Calu3 (cell line): Measurements from ENCODE around the gene PDZD7. TPM values are rescaled to one million over a fixed set of nuclear protein-coding genes. Genes with fewer than 3 reads are reported as not detected.

Source experiments
- BruUV-seq: library from RNA; stranded (reverse); fragments of 400-500 nt; replicated peaks from 2 replicates; lab custom pipeline; 2021; lab: Mats Ljungman, UMichigan
- CTCF ChIA-PET: fragments of 300-600 bp; sonication (Branson Sonifier 250); formaldehyde crosslinking; loops from one replicate; lab custom pipeline; 2022; ENCODE audit warnings: antibody characterized with exemption; lab: Charles Lee
- DNase-seq: peaks from one replicate; pipeline ENCODE4 v3.0.0; 2022
- H3K27ac Mint-ChIP-seq: one replicate; pipeline ENCODE4 v1.8.0; 2022; ENCODE audit warnings: mixed read lengths; ENCODE audit not compliant: unreplicated experiment
- H3K27me3 Mint-ChIP-seq: one replicate; pipeline ENCODE4 v1.8.0; 2022; ENCODE audit warnings: mixed read lengths; ENCODE audit not compliant: unreplicated experiment
- H3K36me3 Mint-ChIP-seq: one replicate; pipeline ENCODE4 v1.8.0; 2022; ENCODE audit warnings: mild to moderate bottlenecking, moderate library complexity, mixed read lengths; ENCODE audit not compliant: insufficient read depth, unreplicated experiment
- H3K4me1 Mint-ChIP-seq: one replicate; pipeline ENCODE4 v1.8.0; 2022; ENCODE audit warnings: mild to moderate bottlenecking, low read depth, mixed read lengths; ENCODE audit not compliant: unreplicated experiment
- H3K4me3 Mint-ChIP-seq: one replicate; pipeline ENCODE4 v1.8.0; 2022; ENCODE audit warnings: mild to moderate bottlenecking, low read depth, moderate library complexity, mixed read lengths; ENCODE audit not compliant: unreplicated experiment
- H3K9me3 Mint-ChIP-seq: one replicate; pipeline ENCODE4 v1.8.0; 2022; ENCODE audit warnings: low read depth, mixed read lengths; ENCODE audit not compliant: unreplicated experiment
- CTCF ChIP-seq: fragments of 200-600 bp; IDR thresholded peaks from one replicate; pipeline ENCODE4 v1.8.0; 2022; ENCODE audit warnings: antibody characterized with exemption; ENCODE audit not compliant: unreplicated experiment
- intact Hi-C: fragments of 100-400 bp; cut with micrococcal nuclease; formaldehyde crosslinking; loops from one replicate; pipeline ENCODE4 v1.10.0; 2022; ENCODE audit not compliant: unreplicated experiment
- total RNA-seq: library from RNA; stranded (reverse); gene quantifications from 2 replicates; pipeline ENCODE4 v1.2.3, GENCODE V29; 2022

The PDZD7 gene
- total RNA-seq, 1 experiment from 2014 or later: 1.3 TPM

- peaks cover 38% of the 10 kb centered on the region for H3K27me3 Mint-ChIP-seq
- CTCF ChIA-PET: no interaction called here
Measured at GRCh38 chr10:101047961-101048892, 17.3 kb upstream of the PDZD7 start.

GRCh38 chr10:101047268-101047667 is 16.3 kb upstream of the PDZD7 start:
- TF ChIP-seq CTCF: no peak
- H3K4me1 Mint-ChIP-seq: peaks cover 23% of the 10 kb centered on the region

More at GRCh38 chr10:101047961-101048892, 17.3 kb upstream of the PDZD7 start:
- H3K4me1 Mint-ChIP-seq: peaks cover 13% of the 10 kb centered on the region
- H3K9me3 Mint-ChIP-seq: no peaks in the 10 kb centered on the region
- no peak for DNase-seq
- peaks cover 4% of the 10 kb centered on the region for H3K36me3 Mint-ChIP-seq
- no peak overlapping the region for H3K27ac Mint-ChIP-seq
- H3K4me3 Mint-ChIP-seq: peak overlapping the region; percentile 16
- intact Hi-C loops: no loop called here
- TF ChIP-seq CTCF: no peak
- BruUV-seq: no TSS peak

DNA sequence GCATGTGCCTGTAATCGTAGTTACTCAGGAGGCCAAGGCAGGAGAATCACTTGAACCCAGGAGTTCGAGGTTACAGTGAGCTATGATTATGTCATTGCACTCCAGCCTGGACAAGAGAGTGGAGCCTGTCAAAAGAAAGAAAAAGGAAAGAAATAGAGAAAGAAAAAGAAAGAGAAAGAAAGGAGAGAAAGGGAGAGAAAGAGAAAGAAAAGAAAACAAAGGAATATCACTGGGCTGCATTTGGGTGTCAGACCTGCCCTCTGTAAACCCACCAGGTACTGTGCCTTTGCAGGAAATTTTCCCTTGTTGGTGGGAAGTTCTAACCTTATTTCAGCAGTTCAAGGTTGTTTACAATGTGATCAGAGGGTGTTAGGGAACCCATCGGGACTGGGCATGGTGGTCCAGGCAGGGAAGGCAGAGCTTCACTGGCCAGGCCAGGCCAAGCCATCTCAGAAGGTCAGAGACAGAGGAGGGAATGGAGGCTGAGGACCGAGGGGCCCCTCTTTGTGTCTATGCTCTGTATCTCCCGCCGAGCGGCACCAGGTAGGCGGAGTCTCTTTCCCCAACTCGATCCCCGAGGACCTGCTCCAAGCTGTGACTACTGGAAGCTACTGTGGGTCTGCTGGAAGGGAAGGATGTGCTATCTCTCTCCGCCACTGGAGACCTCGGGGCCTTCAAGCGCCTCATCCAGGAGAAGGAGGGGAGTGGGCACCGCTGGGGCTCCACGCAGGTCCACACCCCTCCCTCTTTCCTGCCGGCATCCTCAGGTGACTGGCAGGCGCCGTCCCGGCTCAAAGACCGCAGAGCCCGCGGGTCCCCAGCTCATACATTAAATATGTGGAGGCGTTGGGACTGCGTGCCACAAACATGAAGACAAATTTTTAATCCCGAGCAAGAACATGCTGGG is 15.7 kb upstream of the PDZD7 start:
- Mint-ChIP-seq H3K36me3 (peaks cover 15% of the 10 kb centered on the region), H3K4me3 (no peak overlapping the region), H3K27me3 (peaks cover 38% of the 10 kb centered on the region), H3K9me3 (no peaks in the 10 kb centered on the region), H3K4me1 (peaks cover 27% of the 10 kb centered on the region), H3K27ac (no peak overlapping the region)
- intact Hi-C loops: no loop called here
- TF ChIP-seq CTCF: no peak
- CTCF ChIA-PET: no interaction called here
- DNase-seq: no peak
- BruUV-seq: no TSS peak

More at GRCh38 chr10:101047268-101047667, 16.3 kb upstream of the PDZD7 start:
- H3K4me3 Mint-ChIP-seq: no peak overlapping the region
- BruUV-seq: no TSS peak
- H3K36me3 Mint-ChIP-seq: peaks cover 13% of the 10 kb centered on the region
- no peak for DNase-seq
- intact Hi-C loops: no loop called here
- no peaks in the 10 kb centered on the region for H3K9me3 Mint-ChIP-seq
- H3K27ac Mint-ChIP-seq: no peak overlapping the region
- CTCF ChIA-PET: no interaction called here
- H3K27me3 Mint-ChIP-seq: peaks cover 38% of the 10 kb centered on the region

DNA sequence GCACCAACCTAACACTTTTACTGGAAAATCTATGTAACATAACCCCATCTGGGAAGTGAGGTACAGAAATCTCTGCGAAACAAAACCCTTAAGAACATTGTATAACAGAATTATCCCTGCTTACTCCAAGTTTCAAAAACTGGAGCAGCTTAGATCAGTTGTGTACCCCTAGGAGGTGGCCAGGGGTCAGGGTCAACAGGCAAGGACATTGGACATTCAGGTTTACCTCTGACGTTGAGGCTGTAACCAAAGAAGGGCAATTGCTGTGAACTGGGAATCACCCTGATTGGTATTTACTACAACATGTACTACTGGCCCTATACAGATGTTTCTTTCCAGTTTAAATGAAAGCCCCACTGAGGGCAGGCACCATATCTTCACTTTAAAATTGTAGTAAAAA is 13.2 kb upstream of the PDZD7 start:
- Mint-ChIP-seq H3K36me3 (peaks cover 20% of the 10 kb centered on the region), H3K9me3 (no peaks in the 10 kb centered on the region), H3K27me3 (peaks cover 27% of the 10 kb centered on the region), H3K27ac (no peak overlapping the region), H3K4me1 (peaks cover 19% of the 10 kb centered on the region), H3K4me3 (no peak overlapping the region)
- DNase-seq: no peak
- TF ChIP-seq CTCF: no peak
- no TSS peak for BruUV-seq
- intact Hi-C loops: no loop called here
- CTCF ChIA-PET: interaction anchor here (0.6 to 1.9 kb wide), 2 partner anchors 8 to 270 kb away, joined by 3 to 4 read pairs; no protein-coding TSS in a partner anchor
